DMS53 treated with DMSO at 0.1 percent for 48 hours (cell line): ENCODE data around the gene PLCB4.

ENCODE experiments used
- DNase-seq: peaks from one replicate; lab custom pipeline; 2025; ENCODE audit not compliant: unreplicated experiment; lab: John Stamatoyannopoulos, UW

The PLCB4 gene

GRCh38 chr20:9166153-9166780 lies 97.4 kb downstream of the PLCB4 start:
- no peak for DNase-seq

GRCh38 chr20:9169409-9169808 lies 100.5 kb downstream of the PLCB4 start:
- no peak for DNase-seq

- no peak for DNase-seq
Observed at GRCh38 chr20:9172851-9173250, 104.0 kb downstream of the PLCB4 start.

- no peak for DNase-seq
Observed at GRCh38 chr20:9177278-9177677, 108.4 kb downstream of the PLCB4 start.

GRCh38 chr20:9179193-9179802 lies 110.4 kb downstream of the PLCB4 start:
- no peak for DNase-seq

GRCh38 chr20:9179867-9180266 lies 111.0 kb downstream of the PLCB4 start:
- DNase-seq, result no peak

GRCh38 chr20:9180481-9181257 lies 111.8 kb downstream of the PLCB4 start:
- no peak for DNase-seq

GRCh38 chr20:9185511-9185910 lies 116.6 kb downstream of the PLCB4 start:
- DNase-seq, result no peak

GRCh38 chr20:9186396-9186795 lies 117.5 kb downstream of the PLCB4 start:
- DNase-seq, result no peak

GRCh38 chr20:9195031-9195430 lies 126.1 kb downstream of the PLCB4 start:
- DNase-seq, result no peak

- no peak for DNase-seq
Observed at GRCh38 chr20:9196110-9196509, 127.2 kb downstream of the PLCB4 start.

GRCh38 chr20:9198460-9198859 lies 129.6 kb downstream of the PLCB4 start:
- DNase-seq, result no peak

- DNase-seq, result no peak
Observed at GRCh38 chr20:9200196-9200595, 131.3 kb downstream of the PLCB4 start.

- DNase-seq, result no peak
Observed at GRCh38 chr20:9200620-9201019, 131.7 kb downstream of the PLCB4 start.

- DNase-seq, result no peak
Observed at GRCh38 chr20:9202420-9203080, 133.7 kb downstream of the PLCB4 start.

GRCh38 chr20:9203081-9203447 lies 134.2 kb downstream of the PLCB4 start:
- DNase-seq, result no peak

GRCh38 chr20:9204979-9205378 lies 136.1 kb downstream of the PLCB4 start:
- DNase-seq, result no peak

- DNase-seq, result no peak
Observed at GRCh38 chr20:9206486-9206885, 137.6 kb downstream of the PLCB4 start.

- no peak for DNase-seq
Observed at GRCh38 chr20:9207253-9207652, 138.4 kb downstream of the PLCB4 start.

GRCh38 chr20:9210356-9210755 lies 141.5 kb downstream of the PLCB4 start:
- no peak for DNase-seq

- DNase-seq, result no peak
Observed at GRCh38 chr20:9211016-9211760, 142.3 kb downstream of the PLCB4 start.
